ENCODE measurements around the gene SNX22.
"Not testable (repeated sequence)": the region's sequence is repeated elsewhere in the genome, so short reads cannot be mapped to it uniquely, and the experiment has no call there.

SNX22 gene

DNA sequence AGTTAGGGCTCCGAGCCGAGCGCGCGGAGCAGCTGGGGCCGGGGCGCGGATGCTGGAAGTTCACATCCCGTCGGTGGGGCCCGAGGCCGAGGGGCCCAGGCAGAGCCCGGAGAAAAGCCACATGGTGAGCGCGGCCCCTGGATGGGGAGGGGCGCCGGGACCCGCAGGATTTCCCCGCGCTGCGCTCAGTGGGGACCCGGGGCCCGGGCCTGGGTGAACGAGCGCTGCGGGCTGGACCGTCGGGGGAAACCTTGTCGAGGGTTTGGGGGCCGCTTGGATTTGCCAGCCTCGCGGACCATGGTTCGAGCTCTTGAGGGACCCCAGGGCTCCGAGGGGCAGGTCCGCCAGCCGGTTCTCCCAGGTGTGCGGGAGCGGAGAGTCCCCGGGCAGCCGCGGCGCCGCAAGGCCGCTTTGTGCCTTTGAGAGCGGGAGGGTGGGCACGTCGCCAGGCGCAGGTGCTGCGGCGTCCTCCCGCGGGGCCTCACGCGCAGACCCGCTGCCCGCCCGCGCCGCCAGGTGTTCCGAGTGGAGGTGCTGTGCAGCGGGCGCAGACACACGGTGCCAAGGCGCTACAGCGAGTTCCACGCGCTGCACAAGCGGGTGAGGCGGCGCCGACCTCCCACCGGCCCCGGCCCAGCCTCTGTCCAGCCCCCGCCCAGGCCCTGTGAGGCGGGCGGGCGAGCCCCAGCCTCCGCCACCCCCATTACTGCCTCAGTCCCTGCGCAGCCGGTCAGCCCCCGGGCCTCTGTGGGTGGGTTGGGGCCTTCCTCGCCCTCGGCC lies at the start of gene SNX22:
SNX22 (plus strand) TSS at position 5 of the 780 bp plus-strand sequence; CDS start at position 50, 45 bp downstream.
- DNase-seq (ENCODE audit: low spot score), result no peak
- no peak for TF ChIP-seq CTCF (IDR thresholded peaks at IDR 0.05; ENCODE audit: poor library complexity, severe bottlenecking)
- peaks cover 29% of the 10 kb centered on the region for H3K36me3 ChIP-seq (ENCODE audit: low read depth)
- no peaks in the 10 kb centered on the region for H3K4me1 ChIP-seq (ENCODE audit: insufficient read depth, poor library complexity, severe bottlenecking)
- H3K4me3 ChIP-seq (ENCODE audit: severe bottlenecking), result peak within 1 kb of the TSS; percentile 47
- no peak within 1 kb of the TSS for H3K27ac ChIP-seq (ENCODE audit: poor library complexity, severe bottlenecking)
- H3K9me3 ChIP-seq (ENCODE audit: severe bottlenecking), result no peaks in the 10 kb centered on the region
- peaks cover 14% of the 10 kb centered on the region for H3K27me3 ChIP-seq (ENCODE audit: insufficient read depth, poor library complexity, severe bottlenecking)
- ATAC-seq (ENCODE audit: low read depth), result peak; percentile 4; the same call in 2 of the 3 replicates

- Histone ChIP-seq H3K27ac (ENCODE audit: poor library complexity, severe bottlenecking) (no peak overlapping the region), H3K36me3 (ENCODE audit: low read depth) (peaks cover 11% of the 10 kb centered on the region), H3K4me1 (ENCODE audit: insufficient read depth, poor library complexity, severe bottlenecking) (peaks cover 6% of the 10 kb centered on the region), H3K4me3 (ENCODE audit: severe bottlenecking) (no peak overlapping the region), H3K27me3 (ENCODE audit: insufficient read depth, poor library complexity, severe bottlenecking) (no peaks in the 10 kb centered on the region), H3K9me3 (ENCODE audit: severe bottlenecking) (no peaks in the 10 kb centered on the region)
- TF ChIP-seq CTCF (IDR thresholded peaks at IDR 0.05; ENCODE audit: poor library complexity, severe bottlenecking), result no peak
- DNase-seq (ENCODE audit: low spot score) (no peak), ATAC-seq (ENCODE audit: low read depth) (no peak)
Measured at GRCh38 chr15:64102497-64102896, 49.0 kb upstream of the SNX22 start.

DNA sequence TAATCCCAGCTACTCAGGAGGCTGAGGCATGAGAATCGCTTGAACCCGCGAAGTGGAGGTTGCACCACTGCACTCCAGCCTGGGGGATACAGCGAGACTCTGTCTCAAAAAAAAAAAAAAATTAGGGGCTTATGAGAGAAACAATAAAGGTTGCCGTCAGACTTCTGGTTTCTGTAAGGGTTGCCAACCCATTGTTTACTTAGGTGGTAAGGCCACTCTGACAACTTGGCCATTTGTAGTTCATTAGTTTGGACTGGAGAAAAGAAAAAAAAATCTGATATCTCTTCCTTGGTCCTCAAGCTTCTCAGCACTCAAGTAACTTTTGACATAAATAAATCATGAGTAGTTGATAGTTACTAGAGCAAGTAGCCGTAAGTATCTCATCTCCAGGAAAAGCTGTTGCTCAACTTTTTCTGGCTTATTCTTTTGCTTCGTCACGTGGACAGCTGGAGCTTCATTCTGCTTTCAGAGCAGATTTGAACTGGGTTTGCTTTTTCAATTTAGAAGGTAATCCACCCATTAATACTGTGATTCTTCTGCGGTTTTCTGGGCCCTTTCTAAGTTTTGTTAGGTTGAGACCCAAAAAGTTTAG lies 46.3 kb upstream of the SNX22 start:
- H3K27me3 ChIP-seq (ENCODE audit: insufficient read depth, poor library complexity, severe bottlenecking), result no peaks in the 10 kb centered on the region
- H3K36me3 ChIP-seq (ENCODE audit: low read depth), result peaks cover 7% of the 10 kb centered on the region; the same call in 1 of the 2 replicates
- no peaks in the 10 kb centered on the region for H3K9me3 ChIP-seq (ENCODE audit: severe bottlenecking)
- no peak overlapping the region for H3K4me3 ChIP-seq (ENCODE audit: severe bottlenecking)
- no peak for DNase-seq (ENCODE audit: low spot score)
- ATAC-seq (ENCODE audit: low read depth), result no peak
- no peak for TF ChIP-seq CTCF (IDR thresholded peaks at IDR 0.05; ENCODE audit: poor library complexity, severe bottlenecking)
- H3K27ac ChIP-seq (ENCODE audit: poor library complexity, severe bottlenecking), result no peak overlapping the region
- no peaks in the 10 kb centered on the region for H3K4me1 ChIP-seq (ENCODE audit: insufficient read depth, poor library complexity, severe bottlenecking)

DNA sequence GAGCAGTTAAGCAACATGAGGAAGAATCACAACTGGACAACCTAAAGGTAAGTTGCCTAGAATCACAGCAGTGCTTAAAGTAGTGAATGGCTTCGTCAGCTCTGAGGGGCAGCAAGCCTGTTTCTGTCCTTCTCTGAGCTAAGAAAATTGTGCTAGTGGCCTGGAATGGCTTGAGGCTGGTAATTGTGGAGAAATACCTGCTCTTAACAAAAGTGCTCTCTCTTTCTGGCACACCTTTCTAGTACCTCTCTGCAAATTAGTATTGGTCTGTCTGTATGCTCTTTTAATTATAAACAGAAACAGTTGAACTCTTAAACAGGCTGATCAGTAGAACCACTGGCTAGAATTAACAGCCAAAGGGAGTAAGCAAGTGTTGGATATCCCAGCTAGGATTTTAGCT lies 44.2 kb upstream of the SNX22 start:
- Histone ChIP-seq H3K27ac (ENCODE audit: poor library complexity, severe bottlenecking) (no peak overlapping the region), H3K4me3 (ENCODE audit: severe bottlenecking) (no peak overlapping the region), H3K36me3 (ENCODE audit: low read depth) (peaks cover 3% of the 10 kb centered on the region), H3K9me3 (ENCODE audit: severe bottlenecking) (no peaks in the 10 kb centered on the region), H3K4me1 (ENCODE audit: insufficient read depth, poor library complexity, severe bottlenecking) (no peaks in the 10 kb centered on the region), H3K27me3 (ENCODE audit: insufficient read depth, poor library complexity, severe bottlenecking) (no peaks in the 10 kb centered on the region)
- no peak for ATAC-seq (ENCODE audit: low read depth)
- no peak for DNase-seq (ENCODE audit: low spot score)
- TF ChIP-seq CTCF (IDR thresholded peaks at IDR 0.05; ENCODE audit: poor library complexity, severe bottlenecking), result no peak

DNA sequence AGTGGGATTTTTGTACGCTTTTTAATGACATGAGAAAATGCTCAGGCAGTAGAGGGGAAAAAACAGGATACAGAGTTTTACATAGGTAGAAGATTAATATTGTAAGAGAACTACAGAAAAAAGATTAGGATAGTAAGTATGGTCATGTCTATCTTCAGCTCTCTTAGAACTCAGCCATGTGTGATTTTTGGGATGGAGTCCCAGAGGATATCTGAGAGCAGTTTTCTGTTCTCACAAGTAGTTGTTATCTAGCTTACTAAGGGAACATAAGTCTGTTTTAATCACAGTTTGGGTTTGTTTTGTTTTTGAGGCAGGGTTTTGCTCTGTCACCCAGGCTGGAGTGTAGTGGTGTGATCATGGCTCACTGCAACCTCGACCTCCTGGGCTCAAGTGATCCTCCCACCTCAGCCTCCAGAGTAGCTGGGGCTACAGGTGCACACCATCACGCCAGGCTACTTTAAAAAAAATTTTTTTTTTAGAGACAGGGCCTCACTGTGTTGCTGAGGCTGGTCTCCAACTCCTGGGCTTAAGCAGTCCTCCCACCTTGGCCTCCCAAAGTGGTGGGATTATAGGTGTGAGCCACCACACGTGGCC lies 41.3 kb upstream of the SNX22 start:
- H3K36me3 ChIP-seq (ENCODE audit: low read depth), result peaks cover 31% of the 10 kb centered on the region
- not testable (repeated sequence) for H3K9me3 ChIP-seq (ENCODE audit: severe bottlenecking); H3K27ac ChIP-seq (ENCODE audit: poor library complexity, severe bottlenecking); H3K4me1 ChIP-seq (ENCODE audit: insufficient read depth, poor library complexity, severe bottlenecking); H3K4me3 ChIP-seq (ENCODE audit: severe bottlenecking); DNase-seq (ENCODE audit: low spot score); H3K27me3 ChIP-seq (ENCODE audit: insufficient read depth, poor library complexity, severe bottlenecking); ATAC-seq (ENCODE audit: low read depth)
